Activated naive CD4-positive, alpha-beta T cell treated with anti-CD3 and anti-CD28 coated beads, Interleukin-2, amount 50 U/mL, for 16 hours (primary cell): ENCODE data around the gene MRPL49.
A peak's percentile ranks its signal among the peaks of the same experiment; 100 is the strongest.
"Not testable (repeated sequence)": the region's sequence is repeated elsewhere in the genome, so short reads cannot be mapped to it uniquely, and the experiment has no call there.

Experiments
- DNase-seq: peaks from one replicate; pipeline ENCODE4 v3.0.0-alpha.2; 2020

MRPL49 gene

DNA sequence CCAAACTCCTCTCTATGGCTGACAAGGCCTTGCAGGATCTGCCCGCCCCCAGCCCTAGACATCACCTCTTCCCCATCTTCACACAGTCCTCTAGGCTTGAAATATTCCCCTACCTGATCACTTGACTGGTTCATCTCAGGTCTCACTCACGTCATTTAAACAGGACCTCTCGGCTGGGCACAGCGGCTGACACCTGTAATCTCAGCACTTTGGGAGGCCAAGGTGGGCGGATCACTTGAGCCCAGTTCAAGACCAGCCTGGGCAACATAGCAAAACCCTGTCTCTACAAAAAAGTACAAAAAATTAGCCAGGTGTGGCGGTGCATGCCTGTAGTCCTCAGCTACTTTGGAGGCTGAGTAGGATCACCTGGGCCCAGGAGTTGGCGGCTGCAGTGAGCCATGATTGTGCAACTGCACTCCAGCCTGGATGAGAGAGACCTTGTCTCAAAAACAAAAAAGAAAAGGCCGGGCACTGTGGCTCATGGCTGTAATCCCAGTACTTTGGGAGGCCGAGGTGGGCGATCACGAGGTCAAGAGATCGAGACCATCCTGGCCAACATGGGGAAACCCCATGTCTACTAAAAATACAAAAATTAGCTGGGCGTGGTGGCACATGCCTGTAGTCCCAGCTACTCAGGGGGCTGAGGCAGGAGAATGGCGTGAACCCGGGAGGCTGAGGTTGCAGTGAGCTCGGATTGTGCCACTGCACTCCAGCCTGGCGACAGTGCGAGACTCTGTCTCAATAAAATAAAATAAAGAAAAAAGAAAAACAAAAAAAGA, 3.0 kb upstream of the MRPL49 start:
- DNase-seq, result not testable (repeated sequence)

DNA sequence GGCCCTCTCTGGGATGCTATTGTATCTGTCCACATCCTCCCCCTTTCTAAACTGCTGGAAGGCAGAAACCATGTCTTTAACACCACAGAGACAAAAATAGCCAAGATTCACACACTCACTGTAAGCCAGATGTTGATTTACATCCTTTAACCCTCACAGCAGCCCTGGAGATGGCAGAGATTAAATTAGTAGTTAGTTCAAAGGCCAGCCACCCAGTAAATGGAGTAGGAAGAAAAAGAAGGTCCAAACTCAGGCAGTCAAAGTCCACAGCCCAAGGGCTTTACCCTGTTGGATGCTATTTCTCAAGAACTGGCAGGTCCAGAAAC, 2.5 kb upstream of the MRPL49 start:
- DNase-seq, result no peak

DNA sequence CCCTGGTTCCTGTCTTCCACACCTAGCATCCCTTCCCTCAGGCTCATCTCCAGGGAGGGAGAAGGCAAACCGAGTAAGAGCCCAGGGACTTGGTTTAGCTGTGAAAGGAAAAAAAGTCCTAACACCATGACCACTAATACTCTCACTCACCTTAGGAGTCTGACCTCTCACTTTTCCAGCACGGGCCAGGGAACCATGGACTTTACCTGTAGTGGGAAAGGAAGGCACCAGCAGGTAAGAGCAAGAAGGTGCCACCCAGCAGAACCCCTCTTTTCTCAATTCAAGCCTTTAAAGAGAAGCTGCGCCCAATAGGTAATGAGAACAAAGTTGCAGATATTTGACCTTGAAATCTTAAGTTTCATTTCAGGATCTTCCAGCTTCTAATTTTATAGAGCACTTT, 1.3 kb upstream of the MRPL49 start:
- DNase-seq, result no peak

DNA sequence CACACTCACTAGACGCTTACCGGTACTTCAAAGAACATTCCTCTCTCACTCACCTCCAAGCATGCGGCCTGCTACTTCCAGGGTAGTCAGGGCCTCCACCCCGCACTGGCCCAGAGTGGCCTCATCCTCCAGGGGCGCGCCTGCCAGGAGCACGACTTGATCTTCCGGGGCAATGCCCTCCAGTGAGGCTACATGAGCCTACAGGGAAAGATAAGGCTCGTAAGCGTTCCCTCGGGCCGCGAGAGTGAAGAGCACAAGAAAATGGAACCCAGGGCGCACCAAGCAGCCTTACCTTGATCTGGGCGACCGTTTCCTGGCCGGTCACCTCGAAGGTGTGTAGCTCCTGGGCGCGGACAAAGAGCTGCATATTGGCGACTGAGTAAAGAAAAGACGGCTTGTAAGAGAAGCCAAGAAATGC, 665 bp upstream of the MRPL49 start:
- no peak for DNase-seq

DNA sequence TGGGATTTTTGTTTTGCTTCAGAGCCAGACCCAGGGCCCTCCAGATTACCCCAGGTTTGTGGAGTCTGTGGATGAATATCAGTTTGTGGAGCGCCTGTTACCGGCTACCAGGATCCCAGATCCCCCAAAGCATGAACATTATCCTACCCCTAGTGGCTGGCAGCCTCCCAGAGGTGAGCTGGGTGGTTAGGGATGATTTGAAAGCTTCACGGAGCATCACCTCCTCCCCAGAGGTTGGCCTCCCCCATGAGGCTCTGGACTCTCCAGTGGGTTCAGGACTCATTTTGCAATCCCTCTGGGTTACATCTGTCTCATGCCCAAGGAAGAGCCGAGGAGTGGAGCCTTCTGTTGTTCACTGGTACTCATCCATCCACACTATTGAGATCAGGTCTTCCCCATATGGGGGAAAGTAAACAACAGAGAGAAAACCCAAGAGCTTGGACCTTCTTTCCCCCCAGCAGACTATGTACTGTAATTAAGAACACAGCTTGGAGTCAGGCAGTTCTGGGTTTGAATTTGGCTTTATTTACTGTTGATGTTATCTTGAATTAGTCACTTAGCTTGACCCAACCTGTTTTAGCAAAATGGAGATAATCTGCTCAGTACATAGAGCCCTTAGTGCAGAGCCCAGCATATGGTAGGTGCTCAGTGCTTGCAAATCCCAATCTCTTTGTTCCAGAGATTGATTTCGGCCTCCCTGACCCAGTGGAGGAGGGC, 2.5 kb downstream of the MRPL49 start:
- no peak for DNase-seq

DNA sequence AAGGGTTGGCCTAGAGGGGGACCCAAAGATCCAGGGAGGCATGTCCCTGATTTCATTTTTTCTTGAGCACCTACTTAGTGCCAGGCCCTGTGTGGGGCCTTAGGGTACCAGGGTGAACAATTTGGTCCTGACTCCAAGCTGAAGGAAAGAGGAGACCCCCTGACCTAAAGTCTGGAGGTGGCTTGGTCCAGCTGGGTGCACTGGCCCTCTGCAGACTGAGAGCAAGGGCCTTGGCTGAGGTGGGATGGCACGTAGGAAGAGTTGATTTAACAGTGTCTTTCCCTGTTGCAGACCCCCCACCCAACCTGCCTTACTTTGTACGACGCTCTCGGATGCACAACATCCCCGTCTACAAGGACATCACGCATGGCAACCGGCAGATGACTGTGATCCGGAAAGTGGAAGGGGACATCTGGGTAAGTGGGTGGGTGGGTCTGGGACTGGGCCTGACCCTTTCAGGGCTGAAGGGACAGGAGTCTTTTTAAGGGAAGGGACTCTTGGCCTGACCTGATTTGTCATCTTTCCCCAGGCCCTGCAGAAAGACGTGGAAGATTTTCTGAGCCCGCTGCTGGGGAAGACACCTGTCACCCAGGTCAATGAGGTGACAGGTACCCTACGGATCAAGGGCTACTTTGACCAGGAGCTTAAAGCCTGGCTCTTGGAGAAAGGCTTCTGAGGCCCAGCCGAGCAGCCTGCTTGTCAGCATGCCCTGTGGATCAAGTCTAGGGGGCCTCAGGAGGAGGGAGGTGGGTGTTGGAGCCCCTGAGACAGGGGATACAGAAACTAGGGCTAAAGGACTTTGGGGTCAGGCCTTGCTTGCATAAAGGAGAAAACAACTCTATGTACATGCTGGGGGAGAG, 3.3 kb downstream of the MRPL49 start:
- DNase-seq, result no peak

DNA sequence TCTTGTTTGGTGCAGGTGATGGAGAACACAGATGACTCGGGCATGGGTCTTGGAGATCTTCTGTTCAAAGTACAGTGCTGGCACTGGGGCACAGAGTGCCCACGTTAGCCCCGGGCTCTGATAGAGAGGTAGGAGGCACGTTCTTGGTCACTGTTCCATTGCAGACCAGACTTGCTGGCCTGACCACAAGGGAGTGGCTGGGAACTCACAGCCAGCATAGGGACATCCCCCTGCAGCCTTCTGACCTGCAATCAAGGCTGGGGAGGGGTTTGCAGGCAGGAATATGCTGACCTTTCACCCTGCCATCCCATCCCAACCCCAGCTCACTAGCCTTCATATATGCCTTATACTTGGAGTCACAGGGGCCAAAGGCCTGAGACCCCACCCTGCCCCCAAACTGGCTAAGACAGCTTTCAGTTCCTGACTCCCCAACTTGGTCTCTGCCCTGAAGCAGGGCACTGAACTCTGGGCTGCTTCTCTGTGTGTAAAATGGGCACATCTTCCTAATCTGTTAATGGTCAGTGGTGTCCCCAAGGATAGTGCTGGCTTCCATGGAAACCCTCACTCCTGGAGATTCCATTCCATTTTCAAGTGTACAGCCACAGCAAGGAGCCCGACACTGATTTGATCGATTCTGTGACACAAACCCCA, 4.6 kb downstream of the MRPL49 start:
- DNase-seq, result no peak

DNA sequence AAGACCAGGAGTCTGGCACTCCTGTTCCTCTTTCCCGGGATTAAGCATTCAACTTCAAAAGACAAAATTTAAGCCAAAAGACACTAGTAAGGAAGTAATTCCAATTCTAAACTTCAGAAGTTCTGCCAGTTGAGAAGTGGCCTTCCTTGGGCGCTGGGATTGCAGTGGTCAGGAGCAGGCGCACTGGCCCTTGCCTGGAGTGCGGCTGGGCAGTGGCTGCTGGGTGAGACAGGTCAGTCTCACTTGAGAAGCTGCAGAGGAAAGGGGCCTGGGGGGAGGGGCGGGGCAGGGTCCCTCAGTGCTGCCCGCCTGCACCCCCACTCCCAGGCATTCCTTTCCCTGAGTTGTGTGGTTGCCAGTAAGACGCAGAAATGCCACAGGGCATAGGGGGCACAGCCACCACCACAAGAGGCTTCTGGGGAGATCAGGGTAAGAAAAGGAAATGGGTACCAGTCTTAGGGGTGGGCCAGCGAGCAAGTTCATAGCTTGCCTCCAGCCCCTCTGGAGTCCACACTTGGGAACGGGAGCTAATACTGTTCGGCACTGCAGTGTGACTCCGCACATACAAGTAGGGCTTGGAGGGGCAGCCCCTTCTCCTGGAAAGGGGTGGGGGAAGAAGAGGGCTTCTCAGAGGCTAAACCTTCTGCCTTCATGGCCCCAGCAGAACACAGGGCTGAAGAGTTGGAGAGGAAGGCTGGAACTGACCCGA, 5.5 kb downstream of the MRPL49 start:
- no peak for DNase-seq

DNA sequence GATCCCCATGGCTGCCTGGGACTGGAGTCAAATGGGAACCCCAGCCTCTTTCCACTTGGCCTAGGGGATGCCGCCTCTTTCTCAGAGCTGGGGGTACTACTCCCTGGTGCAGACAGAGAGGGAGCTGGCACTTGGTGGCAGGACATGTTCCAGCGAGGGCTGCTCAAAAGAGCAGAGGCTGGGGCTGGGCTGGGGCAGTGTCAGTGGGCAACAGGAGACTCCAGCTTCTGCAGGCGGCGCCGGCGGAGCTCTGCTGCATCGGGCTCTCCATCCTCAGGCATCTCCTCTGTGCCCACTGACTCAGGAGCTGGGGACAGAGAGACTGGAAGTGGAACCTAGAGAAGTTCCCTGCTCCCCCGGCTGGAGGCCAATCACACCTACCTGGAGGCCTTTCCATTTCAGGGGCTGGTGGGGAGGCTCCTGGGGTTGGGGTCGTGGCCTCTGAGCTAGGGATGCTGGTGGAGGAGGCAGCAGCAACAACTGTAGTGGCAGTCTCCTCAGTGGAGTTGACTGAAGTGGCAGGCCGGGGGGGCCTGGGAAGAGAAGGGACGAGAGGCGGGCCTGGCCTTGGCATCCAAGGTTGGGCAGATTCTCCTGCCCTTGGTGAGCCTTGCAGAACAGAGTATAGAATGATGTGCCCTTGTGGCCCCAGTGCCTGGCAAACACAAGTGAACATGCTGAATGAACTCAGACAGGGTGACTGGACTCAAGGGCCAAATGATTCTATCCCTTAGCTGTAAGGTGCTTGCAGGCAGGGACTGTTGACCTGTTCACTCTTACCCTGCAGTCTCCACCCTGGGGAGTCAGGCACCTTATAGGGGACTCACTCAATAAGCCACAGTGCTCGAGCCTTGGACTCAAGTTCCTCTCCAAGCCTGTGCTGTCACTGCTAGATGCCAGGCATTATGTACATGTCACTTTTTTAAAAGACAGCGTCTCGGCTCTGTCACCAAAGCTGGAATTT, 6.3 kb downstream of the MRPL49 start:
- no peak for DNase-seq

DNA sequence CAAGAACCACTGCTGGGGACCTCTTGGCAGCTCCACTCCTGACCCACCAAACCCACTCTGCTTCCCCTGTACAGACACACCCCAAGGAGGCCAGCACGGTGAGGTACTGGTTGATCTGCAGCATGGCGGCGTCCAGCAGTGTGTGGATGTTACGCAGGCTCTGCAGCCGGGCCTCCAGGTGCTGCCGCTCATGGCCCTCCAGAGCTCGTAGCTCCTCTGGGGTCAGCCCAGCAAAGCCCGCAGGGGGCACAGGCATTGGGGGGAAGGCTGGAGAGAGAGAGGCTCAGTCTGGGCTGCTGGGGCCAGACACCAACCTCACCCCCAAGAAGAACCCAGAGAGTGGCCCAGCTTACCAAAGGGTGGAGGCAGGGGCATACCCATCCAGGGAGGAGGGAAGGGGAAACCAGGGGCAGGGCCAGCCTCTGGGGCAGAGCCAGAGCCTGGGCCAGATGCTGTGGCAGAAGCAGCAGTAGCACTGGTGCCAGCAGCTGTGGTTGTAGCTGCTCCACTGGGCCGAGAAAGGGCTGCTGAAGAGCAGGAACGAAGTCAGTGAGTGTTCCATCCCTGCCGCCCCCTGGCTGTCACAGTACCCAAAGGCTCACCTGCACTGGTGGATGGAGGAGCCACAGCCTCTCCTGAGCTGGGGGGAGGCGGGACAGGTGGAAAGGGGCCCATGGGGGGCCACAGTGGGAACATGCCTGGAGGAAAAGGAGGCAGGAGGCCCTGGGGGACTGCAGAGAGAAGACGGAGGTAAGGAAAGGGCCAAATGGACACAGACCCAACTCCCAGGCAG, 7.7 kb downstream of the MRPL49 start:
- DNase-seq, result no peak

DNA sequence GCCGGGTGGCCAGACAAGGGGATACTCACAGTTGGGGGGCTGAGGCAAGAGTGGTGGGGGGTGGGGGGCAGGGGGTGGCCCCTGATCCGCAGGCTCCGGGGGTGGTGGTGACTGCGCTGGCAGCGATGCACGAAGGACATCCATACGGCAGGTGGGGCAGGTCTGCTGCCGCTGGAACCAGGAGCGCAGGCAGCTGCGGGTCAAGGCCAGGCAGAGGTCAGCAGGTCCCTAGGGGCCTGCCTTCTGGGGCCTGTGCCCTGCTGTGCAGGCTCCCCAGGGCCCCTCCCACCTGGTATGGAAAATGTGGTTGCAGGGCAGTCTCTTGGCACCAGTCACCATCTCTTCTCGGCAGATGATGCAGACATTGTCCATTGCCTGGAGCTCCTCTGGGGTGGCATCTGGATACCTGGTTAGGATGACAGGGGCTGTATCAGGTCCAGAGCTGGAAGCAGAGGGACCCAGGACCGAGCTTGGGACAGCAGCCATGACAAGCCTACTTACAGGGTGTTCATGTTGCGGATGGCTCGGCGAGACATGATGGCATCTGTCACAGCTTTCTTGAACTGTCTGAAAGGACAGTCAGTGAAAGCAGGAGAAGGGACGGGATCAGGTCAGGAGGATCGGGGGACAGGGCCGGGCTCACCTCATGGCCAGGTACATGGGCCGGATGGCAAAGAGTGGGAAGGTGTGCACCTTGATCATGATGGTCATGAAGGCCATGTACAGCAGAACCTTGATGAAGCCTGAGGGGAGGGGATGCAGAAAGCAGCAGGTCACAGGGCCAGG, 8.7 kb downstream of the MRPL49 start:
- DNase-seq, result no peak

DNA sequence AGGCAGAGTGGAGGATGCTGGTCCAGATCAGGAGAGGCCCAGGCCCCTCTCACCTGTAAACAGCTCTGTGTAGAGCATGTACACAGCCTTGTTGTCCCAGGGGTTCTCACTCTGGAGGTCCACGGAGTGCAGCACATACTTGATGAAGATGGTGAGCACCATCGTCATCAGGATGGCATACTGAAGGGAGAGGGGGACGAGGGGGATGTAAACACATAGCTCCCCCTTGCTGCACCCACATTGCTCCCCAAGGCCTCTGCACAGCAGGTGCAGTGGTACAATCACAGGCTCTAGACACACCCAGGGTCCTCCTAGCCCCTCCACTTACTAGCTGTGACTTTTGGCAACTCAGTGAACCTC, 9.3 kb downstream of the MRPL49 start:
- no peak for DNase-seq

DNA sequence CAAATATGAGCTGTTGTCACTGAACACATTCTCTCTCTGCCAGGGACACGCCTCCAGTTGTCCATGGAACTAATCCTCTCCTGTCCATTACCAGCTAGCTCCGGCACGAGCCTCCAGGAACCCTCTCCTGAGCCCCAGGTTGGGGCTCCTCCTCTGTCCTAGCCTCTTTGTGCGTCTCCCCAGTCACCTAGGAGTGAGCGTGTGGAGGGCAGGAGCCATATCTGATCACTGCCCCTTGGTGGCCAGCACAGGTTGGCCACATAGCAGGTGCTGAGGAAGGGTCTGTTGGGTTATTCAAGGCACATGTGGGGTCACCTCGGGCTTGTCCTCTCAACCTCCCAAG, 9.7 kb downstream of the MRPL49 start:
- DNase-seq, result no peak

DNA sequence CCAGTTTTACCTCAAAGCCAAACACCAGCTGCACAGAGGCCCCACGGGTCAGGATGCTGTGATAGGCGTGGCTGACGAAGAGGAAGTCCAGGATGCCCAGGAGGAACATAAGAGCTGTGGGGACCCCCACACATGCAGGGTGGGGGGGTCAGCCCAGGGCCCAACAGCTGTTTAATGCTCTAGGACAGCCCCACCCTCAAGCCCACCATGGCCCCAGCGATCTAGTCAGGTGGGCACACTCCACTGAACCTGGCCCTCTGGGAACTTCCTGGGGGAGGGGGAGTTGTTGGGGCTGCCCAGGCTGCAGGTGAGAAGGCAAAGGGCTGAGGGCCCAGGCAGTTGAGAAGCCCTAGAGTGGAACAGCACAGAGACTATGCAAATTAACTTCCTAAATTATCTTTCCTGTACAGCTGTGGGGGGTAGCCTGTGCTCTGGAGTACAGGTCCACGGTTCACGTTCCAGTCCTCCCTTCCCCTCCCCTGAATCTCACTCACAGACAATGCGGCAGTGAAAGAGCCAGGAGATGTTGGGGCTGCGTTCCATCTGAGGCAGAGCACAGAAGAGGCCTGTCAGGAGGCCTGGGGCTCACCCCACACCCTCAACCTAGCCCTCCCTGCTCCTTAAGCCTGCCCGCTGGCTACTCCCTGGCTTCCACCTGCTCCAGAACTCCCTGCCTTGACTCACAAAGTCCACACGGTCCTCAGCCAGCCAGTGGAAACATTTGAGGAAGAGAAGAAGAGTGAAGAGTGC, 10.3 kb downstream of the MRPL49 start:
- no peak for DNase-seq

DNA sequence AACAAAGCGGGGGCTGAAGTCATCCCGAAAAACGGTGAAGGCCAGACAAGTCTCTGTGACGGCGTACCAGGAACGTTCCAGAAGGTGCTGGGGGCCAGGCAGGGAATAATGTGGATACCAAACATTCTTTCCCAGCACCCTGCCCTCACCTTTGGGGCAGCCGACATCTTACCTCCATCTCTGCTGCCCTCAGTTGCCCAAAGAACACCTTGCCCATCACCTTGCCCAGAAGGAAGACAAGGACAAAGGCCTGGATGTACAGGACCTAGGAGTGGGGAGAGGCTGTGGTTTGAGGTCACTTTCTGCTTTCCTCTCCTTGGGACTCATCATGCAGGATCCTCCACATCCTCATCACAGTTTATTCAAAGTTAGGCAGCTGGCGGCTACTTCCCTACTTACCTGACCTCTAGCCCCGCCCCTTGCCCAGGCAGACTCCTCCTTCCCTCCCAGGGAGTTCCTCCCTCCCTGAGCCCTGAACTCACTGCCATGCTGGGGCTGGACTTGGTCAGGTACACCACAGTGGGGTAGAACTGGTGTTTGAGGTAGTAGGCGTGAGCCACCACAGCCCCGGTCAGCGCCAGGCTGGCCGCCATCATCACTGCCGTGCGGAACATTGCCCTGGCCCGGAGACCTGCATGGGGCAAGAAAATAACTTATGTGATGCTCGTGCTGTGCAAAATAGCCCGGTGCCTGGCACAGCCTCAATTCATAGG, 11.0 kb downstream of the MRPL49 start:
- DNase-seq, result peak; percentile 68

DNA sequence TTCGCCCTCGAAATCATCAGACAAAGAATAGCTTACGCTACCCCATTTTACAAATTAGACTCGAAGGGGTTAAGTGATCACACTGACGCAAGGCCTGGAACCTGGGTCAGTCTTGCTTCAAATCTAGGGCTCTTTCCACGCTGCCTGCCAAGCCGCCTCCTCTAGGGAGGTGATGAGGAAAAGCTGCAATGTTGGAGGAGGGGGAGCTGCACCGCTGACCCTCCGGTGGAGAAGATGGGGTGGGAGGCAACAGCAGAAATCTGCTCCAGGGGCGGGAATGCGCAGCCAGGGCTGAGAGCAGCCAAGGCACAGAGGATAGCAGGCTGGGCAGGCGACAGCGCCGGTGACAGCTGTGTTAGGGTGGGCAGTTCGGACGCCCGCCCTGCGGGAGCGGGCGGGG, 11.6 kb downstream of the MRPL49 start:
- no peak for DNase-seq

DNA sequence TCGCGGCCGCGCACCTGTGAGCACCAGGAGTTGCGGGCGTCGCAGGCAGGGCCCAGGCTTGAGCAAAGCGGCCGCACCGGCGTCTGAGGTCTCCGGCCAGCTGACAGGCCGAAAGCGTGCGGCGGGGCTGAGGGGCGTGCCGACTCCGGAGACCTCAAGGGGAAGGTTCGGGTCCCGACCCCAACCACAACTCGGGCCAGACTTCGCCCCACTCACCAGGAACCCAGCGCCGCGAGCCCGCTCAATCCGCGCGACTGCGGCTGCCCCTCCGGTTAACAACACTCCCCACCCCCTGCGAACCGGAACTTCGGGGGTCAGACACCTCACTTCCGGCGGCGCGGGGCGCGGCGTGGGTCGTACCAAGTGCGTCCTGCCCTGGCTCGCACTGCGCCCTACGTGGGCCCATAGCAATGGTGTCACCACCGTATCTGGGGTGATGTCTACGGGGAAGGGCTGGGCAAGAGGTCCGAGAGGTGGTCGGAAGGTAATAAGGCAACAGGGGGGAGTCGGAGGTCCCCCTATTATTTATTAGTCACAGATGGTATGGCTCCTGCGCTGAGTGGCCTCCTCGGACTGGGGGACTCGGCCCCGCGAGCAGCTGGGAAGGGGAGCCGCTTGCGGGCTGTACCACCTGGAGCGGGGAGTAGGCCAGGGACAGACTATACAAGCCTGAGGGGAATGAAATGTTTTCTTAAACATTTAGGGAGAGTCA, 12.3 kb downstream of the MRPL49 start, which contains the start of gene SYVN1:
SYVN1 (minus strand) TSS at position 280 of the 712 bp plus-strand sequence. CDS start 918 bp downstream, outside the sequence.
- DNase-seq, result peak; percentile 94
